ENCODE measurements around the gene MYOT. TPM values are rescaled to one million over a fixed set of nuclear protein-coding genes. Genes with fewer than 3 reads are reported as not detected.

MYOT gene
- polyA plus RNA-seq, 1 experiment = not detected

DNA sequence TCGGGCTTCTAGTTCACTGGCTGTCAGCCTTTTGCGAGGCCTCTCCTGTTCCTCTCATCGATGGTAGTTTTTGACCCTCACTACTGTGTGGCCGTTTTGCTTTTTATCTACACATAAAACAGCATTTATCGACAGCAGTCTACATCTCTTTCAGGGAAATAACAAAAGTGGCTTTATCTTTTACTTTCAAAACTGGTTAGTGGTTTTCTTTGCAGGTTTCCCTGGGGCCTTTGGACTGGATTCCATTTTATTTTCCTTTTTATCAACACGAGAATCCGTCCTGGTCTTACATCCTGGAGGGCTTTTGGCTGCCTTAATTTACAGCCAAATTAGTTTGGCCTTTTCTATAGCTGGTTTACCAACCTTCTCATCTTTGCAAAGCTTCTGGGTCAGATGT is 20.8 kb downstream of the MYOT start:
- Histone ChIP-seq H3K27me3 (ENCODE audit: control insufficient read depth, insufficient read depth, low read length) (no peaks in the 10 kb centered on the region), H3K36me3 (ENCODE audit: control insufficient read depth, insufficient read depth, low read length) (no peaks in the 10 kb centered on the region), H3K4me3 (ENCODE audit: low read depth, low read length) (no peak overlapping the region; the same call in 1 of the 2 replicates)
- ChIA-PET POLR2A (no interaction called here), CTCF (interaction anchor here (1.1 kb wide), 1 partner anchor 135 kb away, joined by 3 read pairs; no protein-coding TSS in a partner anchor)
- no peak for TF ChIP-seq CTCF (IDR thresholded peaks at IDR 0.05; ENCODE audit: insufficient read depth, low read depth, low read length)
- DNase-seq (ENCODE audit: low read depth) = no peak

DNA sequence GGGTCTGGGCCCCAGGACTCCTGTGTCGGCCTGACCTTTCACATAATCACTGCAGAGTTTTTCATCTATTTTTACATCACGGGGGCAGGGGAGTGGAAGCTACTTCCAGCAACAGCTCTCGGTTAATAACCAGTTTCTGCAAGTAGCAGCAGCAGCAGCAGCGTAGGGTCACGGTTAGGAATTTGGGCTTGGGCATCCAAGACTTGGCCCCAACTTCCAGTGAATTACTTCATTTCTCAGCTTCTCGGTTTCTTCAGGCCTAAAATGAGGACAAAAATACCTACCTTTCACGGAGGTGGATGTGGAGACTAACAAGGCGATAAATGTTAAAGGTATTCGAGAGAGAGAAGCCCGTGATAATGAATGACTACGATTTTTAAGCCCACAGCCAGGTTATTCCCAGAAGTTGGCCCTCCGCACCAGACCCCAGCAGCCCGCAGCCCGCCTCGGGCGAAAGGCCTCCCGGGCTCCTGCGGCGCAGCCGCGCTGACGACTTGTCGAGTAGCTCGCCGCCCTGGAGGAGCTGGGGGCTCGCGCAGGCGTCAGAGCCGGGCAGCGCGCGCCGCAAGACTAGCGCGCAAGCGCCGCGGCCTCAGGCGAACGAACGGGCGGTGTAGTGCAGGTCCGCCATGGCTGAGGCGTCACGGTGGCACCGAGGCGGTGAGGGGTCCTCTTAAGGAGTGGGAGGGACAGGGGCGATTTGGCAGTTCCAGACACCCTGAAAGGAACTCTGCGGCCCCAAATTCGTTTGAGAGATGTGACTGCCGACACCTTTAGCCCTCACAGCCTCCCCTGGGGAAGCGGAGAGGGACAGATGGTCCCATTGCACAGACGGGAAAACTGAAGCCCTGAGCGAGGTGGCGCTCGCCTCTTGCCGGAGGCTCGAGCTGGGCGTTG is 21.5 kb downstream of the MYOT start, which contains the start of gene PKD2L2:
TSS of gene PKD2L2 (plus strand) at position 595 of the 897 bp plus-strand sequence. CDS start at position 630, 35 bp downstream.
- no peak for TF ChIP-seq CTCF (IDR thresholded peaks at IDR 0.05; ENCODE audit: insufficient read depth, low read depth, low read length)
- ChIA-PET CTCF (interaction anchor here (0.5 kb wide), 1 partner anchor 173 kb away, joined by 3 read pairs; no protein-coding TSS in a partner anchor), POLR2A (interaction anchor here (0.6 kb wide), 1 partner anchor 917 kb away, joined by 3 read pairs; no protein-coding TSS in a partner anchor)

DNA sequence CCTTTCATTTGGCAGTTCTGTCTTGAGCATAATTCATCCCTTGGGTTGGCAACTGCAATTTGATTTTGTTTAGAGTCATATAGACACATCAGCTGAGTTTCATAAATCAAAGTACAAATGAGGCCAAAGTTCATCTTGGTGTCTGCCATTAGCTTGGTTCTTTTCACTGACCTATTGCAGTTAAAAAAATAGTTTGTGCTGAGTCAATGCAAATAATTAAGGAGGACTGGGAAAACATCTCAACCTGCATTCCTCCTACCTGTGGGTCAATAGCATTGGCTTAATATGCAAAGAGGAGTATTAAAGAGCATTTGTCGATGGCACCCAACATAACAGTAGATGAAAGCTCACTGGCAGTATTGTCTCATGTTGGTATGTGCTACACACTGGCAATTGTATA is 23.2 kb downstream of the MYOT start:
- CTCF ChIA-PET = no interaction called here
- Histone ChIP-seq H3K27me3 (ENCODE audit: control insufficient read depth, insufficient read depth, low read length) (no peaks in the 10 kb centered on the region), H3K4me3 (ENCODE audit: low read depth, low read length) (no peak overlapping the region), H3K36me3 (ENCODE audit: control insufficient read depth, insufficient read depth, low read length) (no peaks in the 10 kb centered on the region)
- TF ChIP-seq CTCF (IDR thresholded peaks at IDR 0.05; ENCODE audit: insufficient read depth, low read depth, low read length) = no peak
- POLR2A ChIA-PET = no interaction called here
- no peak for DNase-seq (ENCODE audit: low read depth)

More for the DNA sequence above, 21.5 kb downstream of the MYOT start, which contains the start of gene PKD2L2:
- H3K27me3 ChIP-seq (ENCODE audit: control insufficient read depth, insufficient read depth, low read length) = no peaks in the 10 kb centered on the region
- H3K4me3 ChIP-seq (ENCODE audit: low read depth, low read length) = peak within 1 kb of the TSS; percentile 45
- DNase-seq (ENCODE audit: low read depth) = peak; percentile 21
- no peaks in the 10 kb centered on the region for H3K36me3 ChIP-seq (ENCODE audit: control insufficient read depth, insufficient read depth, low read length)

DNA sequence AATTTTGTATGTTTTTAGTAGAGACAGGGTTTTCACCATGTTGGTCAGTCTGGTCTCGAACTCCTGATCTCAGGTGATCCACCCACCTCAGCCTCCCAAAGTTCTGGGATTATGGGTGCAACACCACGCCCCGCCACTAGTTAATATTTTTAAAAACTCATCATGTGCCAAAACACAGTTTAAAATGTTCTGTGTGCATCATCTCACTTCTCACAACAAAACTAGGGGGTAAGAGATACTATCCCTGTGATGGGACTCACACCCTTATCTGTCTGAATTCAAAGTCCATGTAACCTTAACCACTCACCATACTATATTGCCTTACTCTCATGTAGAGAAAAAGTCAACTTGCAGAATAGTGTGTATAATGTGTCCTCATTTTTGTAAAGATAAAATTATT is 24.2 kb downstream of the MYOT start:
- POLR2A ChIA-PET = no interaction called here
- TF ChIP-seq CTCF (IDR thresholded peaks at IDR 0.05; ENCODE audit: insufficient read depth, low read depth, low read length) = no peak
- Histone ChIP-seq H3K36me3 (ENCODE audit: control insufficient read depth, insufficient read depth, low read length) (no peaks in the 10 kb centered on the region), H3K27me3 (ENCODE audit: control insufficient read depth, insufficient read depth, low read length) (no peaks in the 10 kb centered on the region), H3K4me3 (ENCODE audit: low read depth, low read length) (no peak overlapping the region)
- DNase-seq (ENCODE audit: low read depth) = no peak
- CTCF ChIA-PET = no interaction called here

DNA sequence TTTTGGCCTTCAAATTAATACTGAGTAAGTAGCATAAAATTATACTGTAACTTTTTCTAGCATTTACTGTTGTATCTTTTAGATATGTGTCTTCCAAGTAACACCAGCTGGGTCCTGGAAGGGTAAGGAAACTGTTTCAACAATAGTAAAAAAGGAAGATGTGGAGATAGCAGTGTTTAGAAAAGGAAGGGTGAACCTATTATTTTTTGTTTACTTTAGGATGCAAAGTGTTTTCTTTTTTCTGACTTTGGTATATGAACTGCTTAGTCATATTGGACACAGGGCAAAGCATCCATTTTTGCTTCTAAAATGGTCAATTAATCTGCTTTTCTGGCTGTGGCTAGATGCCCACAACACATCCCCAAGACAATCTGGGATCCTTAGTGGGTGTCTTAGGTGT is 26.9 kb downstream of the MYOT start:
- Histone ChIP-seq H3K36me3 (ENCODE audit: control insufficient read depth, insufficient read depth, low read length) (no peaks in the 10 kb centered on the region), H3K4me3 (ENCODE audit: low read depth, low read length) (no peak overlapping the region), H3K27me3 (ENCODE audit: control insufficient read depth, insufficient read depth, low read length) (no peaks in the 10 kb centered on the region)
- CTCF ChIA-PET = no interaction called here
- TF ChIP-seq CTCF (IDR thresholded peaks at IDR 0.05; ENCODE audit: insufficient read depth, low read depth, low read length) = no peak
- POLR2A ChIA-PET = no interaction called here
- DNase-seq (ENCODE audit: low read depth) = no peak

Data from BJ (cell line).